Heart right ventricle (tissue), 16 donors: ENCODE measurements around the gene MAPRE2. TPM values are rescaled to one million over a fixed set of nuclear protein-coding genes. Genes with fewer than 3 reads are reported as not detected.
"Not testable (repeated sequence)": the region's sequence is repeated elsewhere in the genome, so short reads cannot be mapped to it uniquely, and the experiment has no call there.

Experiments used
- ATAC-seq, 8 donors: fragments of 200-7000 bp; cut with Tn5 transposase; one replicate each; pipeline ENCODE4 v1.9.1; 2020; ENCODE audit warnings: mild to moderate bottlenecking in 8 of 8, moderate library complexity in 8 of 8, moderate number of reproducible peaks in 1 of 8
- DNase-seq, 2 donors: peaks; one replicate each; pipeline ENCODE4 v3.0.0-alpha.2; 2020
- H3K27ac ChIP-seq, 10 donors: fragments of 200-600 bp; sonication (generic) in 2 of 10; one replicate each; pipeline versions ENCODE4 v1.5.0 to v1.8.0; 2020 to 2022; ENCODE audit warnings: mild to moderate bottlenecking in 3 of 10
- H3K27me3 ChIP-seq, 7 donors: fragments of 200-600 bp; one replicate each; pipeline ENCODE4 v1.8.0; 2021 to 2022; ENCODE audit warnings: mild to moderate bottlenecking in 2 of 7
- H3K36me3 ChIP-seq, 9 donors: fragments of 200-600 bp; sonication (generic) in 1 of 9; one replicate each; pipeline versions ENCODE4 v1.5.0 to v1.8.0; 2020 to 2022; ENCODE audit warnings: mild to moderate bottlenecking in 2 of 9
- H3K4me1 ChIP-seq, 9 donors: fragments of 200-600 bp; sonication (generic) in 1 of 9; one replicate each; pipeline versions ENCODE4 v1.5.0 to v1.8.0; 2020 to 2022; ENCODE audit warnings: mild to moderate bottlenecking in 4 of 9
- H3K4me3 ChIP-seq, 10 donors: fragments of 200-600 bp; sonication (generic) in 2 of 10; one replicate each; pipeline versions ENCODE4 v1.5.0 to v1.8.0; 2020 to 2022; ENCODE audit warnings: mild to moderate bottlenecking in 7 of 10, moderate library complexity in 2 of 10
- H3K9me3 ChIP-seq, 11 donors: fragments of 200-600 bp in 10 of 11; sonication (generic) in 2 of 11; one replicate each; pipeline versions ENCODE4 v1.5.0 to v1.8.0; 2013 to 2022; ENCODE audit warnings: mild to moderate bottlenecking in 2 of 11, control low read depth in 1 of 11, moderate library complexity in 1 of 11
- CTCF ChIP-seq, 9 donors: fragments of 200-600 bp; sonication (generic) in 2 of 9; IDR thresholded peaks; one replicate each; pipeline versions ENCODE4 v1.5.0 to v1.8.0; 2021 to 2022; ENCODE audit warnings: antibody characterized with exemption in 9 of 9, mild to moderate bottlenecking in 5 of 9, moderate library complexity in 1 of 9
- WGBS, 2 donors: extraction: QIAGEN DNeasy Blood & Tissue Kit; methylation state at CpG; one replicate each; pipeline ENCODE4 v1.1.7; 2013; ENCODE audit warnings: inconsistent platforms in 1 of 2; 5-methylcytosine and 5-hydroxymethylcytosine counted together
- intact Hi-C, 10 donors: fragments of 100-400 bp; cut with DNase I; formaldehyde crosslinking; loops; one replicate each; pipeline versions ENCODE4 v1.11.1 to v1.14.2; 2022
- polyA plus RNA-seq, 2 donors: library from polyadenylated mRNA; stranded (reverse); fragments of 200-250 nt; gene quantifications; one replicate each; pipeline ENCODE4 v1.2.3, GENCODE V29; 2013
- total RNA-seq, 10 donors: library from RNA; stranded (reverse); fragmentation: NEBNext Ultra II Directional in 3 of 10; extraction: Animal tissue kit (Norgen Biotek cat#: 25700) in 3 of 10; gene quantifications; one replicate each; pipeline versions ENCODE4 v1.2.1 to v1.2.4, GENCODE V29; 2021 to 2023
- donor health status: Arrhythmogenic right ventricular cardiomyopathy.
- donor health status: ischemic (EF 13 %, LVEDD 7.1; RV severe dilation, severe dysfunction).
- donor health status: healthy with polysubstance abuse.
- donor health status: DM: no; HTN: yes; CAD: no.
- donor health status: DM: no; HTN: no; CAD: no.
- donor health status: ischemic (EF 25% LVEDD 6.9; RV normal size, moderate dysfunction).
- donor health status: ischemic (EF 25% LVEDD 5.7; RV mildly dilated, moderate dysfunction).
- donor health status: healthy.
- donor health status: DM: yes; HTN: yes; CAD: no.
- donor health status: Ischemic cardiomyopathy.
- donor health status: ischemic (EF 35%, LVEDD 5.7; RV mildly dilated, moderate dysfunction).
- donor health status: nonischemic (EF 11% LVEDD 7.7; RV severe dilation, severe dysfunction).
- donor health status: DM: yes; HTN: yes; CAD: no.
- donor health status: PGD.
- donor health status: ischemic (EF 29% LVEDD 5.4; RV normal size, mild dysfunction).
- donor health status: nonischemic (EF 23%, LVEDD 6.1; RV moderate dilation, normal function).

The MAPRE2 gene
- total and polyA plus RNA-seq, 12 donors = 31.7 to 211 (median 130) TPM

DNA sequence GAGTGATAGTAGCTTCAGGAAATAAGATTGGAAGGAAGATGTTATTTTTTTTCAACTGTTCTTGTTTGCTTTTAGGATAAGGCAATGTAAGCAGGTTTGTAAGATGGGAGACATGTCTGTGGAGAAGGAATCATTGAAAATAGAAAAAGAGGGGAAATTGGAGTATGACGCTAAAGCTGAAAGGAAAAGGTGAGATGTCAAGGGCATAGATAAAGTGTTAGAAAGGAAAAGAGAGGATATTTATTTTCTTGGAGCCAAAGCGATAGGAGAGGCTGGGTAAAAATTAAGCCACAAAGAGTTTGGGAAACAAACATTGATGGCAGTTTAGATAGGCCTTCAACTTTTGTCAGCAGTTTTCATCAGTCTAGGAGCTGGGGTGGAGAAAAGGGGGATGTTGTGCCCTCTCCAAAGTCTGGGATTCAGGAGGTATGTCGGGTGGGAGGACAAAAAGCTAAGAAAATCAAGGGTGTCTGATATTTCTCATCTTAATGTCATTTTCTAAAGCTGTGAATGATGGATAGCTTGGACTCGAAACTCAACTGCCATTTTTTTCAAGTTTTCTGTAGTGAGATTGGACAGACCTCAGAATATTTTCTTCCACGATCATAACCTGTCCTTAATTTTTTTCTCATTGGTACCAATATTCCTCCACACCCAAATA lies 63.3 kb downstream of the MAPRE2 start:
- WGBS, 2 donors = 66 to 79% methylated on average over 5 of the region's 5 CpGs
- TF ChIP-seq CTCF (IDR thresholded peaks at IDR 0.05) = no peak
- H3K36me3 ChIP-seq = peaks cover 0 to 64% (median 0%) of the 10 kb centered on the region in 9 donors
- peak overlapping the region in 1 of 10 donors; percentile 26 for H3K27ac ChIP-seq
- ATAC-seq (no peak), DNase-seq (no peak)
- no peak overlapping the region for H3K4me3 ChIP-seq
- no peaks in the 10 kb centered on the region for H3K27me3 ChIP-seq
- peaks cover 0 to 9% (median 0%) of the 10 kb centered on the region in 11 donors for H3K9me3 ChIP-seq
- peaks cover 0 to 40% (median 22%) of the 10 kb centered on the region in 9 donors for H3K4me1 ChIP-seq
- intact Hi-C loops = no loop called here

GRCh38 chr18:35106013-35106844 lies 65.0 kb downstream of the MAPRE2 start:
- intact Hi-C loops = no loop called here
- Histone ChIP-seq H3K4me1 (peaks cover 0 to 51% (median 30%) of the 10 kb centered on the region in 9 donors), H3K27me3 (no peaks in the 10 kb centered on the region), H3K27ac (peak overlapping the region in 4 of 10 donors; percentile 7 to 49 (median 16)), H3K9me3 (peaks cover 0 to 13% (median 0%) of the 10 kb centered on the region in 11 donors), H3K36me3 (peaks cover 0 to 47% (median 0%) of the 10 kb centered on the region in 9 donors), H3K4me3 (no peak overlapping the region)
- DNase-seq (no peak), ATAC-seq (peak in 3 of 8 donors; percentile 25 to 47 (median 28))
- TF ChIP-seq CTCF (IDR thresholded peaks at IDR 0.05) = no peak
- WGBS, 2 donors = 39 to 57% methylated on average over 4 of the region's 4 CpGs

- Histone ChIP-seq H3K27ac (peak overlapping the region in 1 of 10 donors; percentile 9), H3K4me1 (peaks cover 0 to 53% (median 33%) of the 10 kb centered on the region in 9 donors), H3K36me3 (peaks cover 0 to 42% (median 0%) of the 10 kb centered on the region in 9 donors), H3K9me3 (peaks cover 0 to 18% (median 0%) of the 10 kb centered on the region in 11 donors), H3K27me3 (no peaks in the 10 kb centered on the region), H3K4me3 (no peak overlapping the region)
- intact Hi-C loops = no loop called here
- DNase-seq (no peak), ATAC-seq (no peak)
- WGBS, 2 donors = 55 to 59% methylated on average over 2 of the region's 2 CpGs
- no peak for TF ChIP-seq CTCF (IDR thresholded peaks at IDR 0.05)
Measured at GRCh38 chr18:35106845-35107148, 65.6 kb downstream of the MAPRE2 start.

DNA sequence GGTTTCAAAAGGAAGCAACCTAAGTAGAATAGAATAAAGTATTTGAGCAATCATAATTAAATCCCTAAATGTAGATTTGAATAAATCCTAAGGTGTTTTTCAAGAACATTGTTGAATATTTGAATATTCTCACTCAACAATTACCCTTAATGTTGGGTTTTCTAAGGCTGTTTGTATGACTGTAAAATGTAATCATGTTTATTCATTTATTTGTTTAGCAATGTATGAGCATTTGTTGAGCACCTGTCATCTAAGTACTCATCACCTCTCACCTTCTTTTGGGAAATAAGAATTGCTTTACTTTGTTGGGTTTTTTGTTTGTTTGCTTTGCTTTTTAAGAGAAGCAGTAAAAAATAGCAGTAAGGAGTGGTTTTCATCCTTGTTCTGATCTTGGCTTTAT lies 66.0 kb downstream of the MAPRE2 start:
- ATAC-seq (no peak), DNase-seq (no peak)
- H3K27me3 ChIP-seq = no peaks in the 10 kb centered on the region
- no peak for TF ChIP-seq CTCF (IDR thresholded peaks at IDR 0.05)
- H3K4me3 ChIP-seq = no peak overlapping the region
- peaks cover 0 to 21% (median 0%) of the 10 kb centered on the region in 11 donors for H3K9me3 ChIP-seq
- peaks cover 0 to 53% (median 33%) of the 10 kb centered on the region in 9 donors for H3K4me1 ChIP-seq
- no peak overlapping the region for H3K27ac ChIP-seq
- peaks cover 0 to 37% (median 0%) of the 10 kb centered on the region in 9 donors for H3K36me3 ChIP-seq
- intact Hi-C loops = no loop called here

DNA sequence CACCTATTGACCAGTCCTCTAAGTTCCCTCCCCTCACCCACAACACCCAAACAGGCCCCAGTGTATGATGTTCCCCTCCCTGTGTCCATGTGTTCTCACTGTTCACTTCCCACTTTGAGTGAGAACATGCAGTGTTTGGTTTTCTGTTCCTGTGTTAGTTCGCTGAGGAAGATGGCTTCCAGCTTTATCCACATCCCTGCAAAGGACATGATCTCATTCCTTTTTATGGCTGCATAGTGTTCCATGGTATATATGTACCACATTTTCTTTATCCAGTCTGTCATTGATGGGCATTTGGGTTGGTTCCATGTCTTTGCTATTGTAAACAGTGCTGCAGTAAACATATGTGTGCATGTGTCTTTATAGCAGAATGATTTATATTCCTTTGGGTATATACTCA lies 66.9 kb downstream of the MAPRE2 start:
- Histone ChIP-seq H3K36me3 (peaks cover 0 to 29% (median 0%) of the 10 kb centered on the region in 9 donors), H3K4me1 (peaks cover 0 to 49% (median 29%) of the 10 kb centered on the region in 9 donors), H3K9me3 (peaks cover 0 to 27% (median 0%) of the 10 kb centered on the region in 11 donors)
- H3K27me3 ChIP-seq, intact Hi-C loops, DNase-seq, H3K4me3 ChIP-seq, H3K27ac ChIP-seq, ATAC-seq: not testable (repeated sequence)
- 91 to 94% methylated on average over 1 of the region's 1 CpG for WGBS, 2 donors
